Mucosa of rectum (tissue), 2 donors: ENCODE measurements around the gene CEP85L.

ENCODE experiments used
- H3K27ac ChIP-seq, 2 donors: one replicate each; pipeline ENCODE4 v1.7.0; 2013; ENCODE audit warnings: inconsistent platforms in 2 of 2, low read depth in 2 of 2, low read length in 2 of 2
- H3K27me3 ChIP-seq, 2 donors: one replicate each; pipeline ENCODE4 v1.7.0; 2013; ENCODE audit warnings: low read length in 2 of 2; ENCODE audit not compliant: control insufficient read depth in 2 of 2, insufficient read depth in 2 of 2
- H3K36me3 ChIP-seq, 2 donors: one replicate each; pipeline ENCODE4 v1.7.0; 2013; ENCODE audit warnings: low read length in 2 of 2; ENCODE audit not compliant: control insufficient read depth in 2 of 2, insufficient read depth in 2 of 2
- H3K4me1 ChIP-seq, 2 donors: one replicate each; pipeline ENCODE4 v1.7.0; 2013; ENCODE audit warnings: low read length in 2 of 2, mild to moderate bottlenecking in 1 of 2; ENCODE audit not compliant: control insufficient read depth in 2 of 2, insufficient read depth in 2 of 2
- H3K4me3 ChIP-seq, 2 donors: one replicate each; pipeline ENCODE4 v1.7.0; 2013; ENCODE audit warnings: low read length in 2 of 2
- H3K9ac ChIP-seq, 2 donors: one replicate each; pipeline ENCODE4 v1.7.0; 2013; ENCODE audit warnings: low read length in 2 of 2, low read depth in 1 of 2, mild to moderate bottlenecking in 1 of 2
- H3K9me3 ChIP-seq, 2 donors: one replicate each; pipeline ENCODE4 v1.7.0; 2013; ENCODE audit warnings: low read length in 2 of 2; ENCODE audit not compliant: control insufficient read depth in 2 of 2
- donor health status: healthy.
- donor health status: Normal muscosa, but diverticular disease.

CEP85L gene

GRCh38 chr6:118651282-118652050 lies at the start of gene CEP85L:
Gene CEP85L (minus strand): TSS chr6:118651591. CDS start chr6:118651269, 322 bp downstream.
- Histone ChIP-seq H3K27ac (peak within 1 kb of the TSS; percentile 87 to 92), H3K36me3 (no peaks in the 10 kb centered on the region), H3K27me3 (peaks cover 6 to 8% of the 10 kb centered on the region in 2 donors), H3K4me1 (peaks cover 7% of the 10 kb centered on the region in 2 donors), H3K4me3 (peak within 1 kb of the TSS; percentile 78 to 84), H3K9ac (peak within 1 kb of the TSS; percentile 73 to 79), H3K9me3 (no peaks in the 10 kb centered on the region)

DNA sequence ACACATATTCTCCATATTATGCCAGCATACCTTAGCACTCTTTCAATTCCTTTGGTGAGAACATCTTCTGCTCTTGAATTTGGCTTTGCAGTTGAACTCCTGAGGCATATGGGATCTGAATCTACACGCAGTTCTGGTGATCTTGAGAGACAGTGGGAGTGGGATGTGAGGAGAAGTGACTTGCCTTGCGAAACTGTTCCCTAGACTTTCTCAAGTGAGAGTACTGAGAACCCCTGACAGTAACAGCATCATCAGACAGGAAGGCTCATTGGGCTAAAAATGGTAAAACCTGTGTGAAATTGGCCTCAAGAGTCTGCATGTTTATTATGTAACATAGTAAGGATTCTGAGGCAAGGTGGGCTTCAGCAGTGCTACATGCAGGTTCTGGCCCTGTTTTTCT lies 49.1 kb upstream of the CEP85L start:
- Histone ChIP-seq H3K4me3 (no peak overlapping the region), H3K9me3 (no peaks in the 10 kb centered on the region), H3K4me1 (peaks cover 2 to 5% of the 10 kb centered on the region in 2 donors), H3K36me3 (no peaks in the 10 kb centered on the region), H3K27ac (no peak overlapping the region), H3K27me3 (no peaks in the 10 kb centered on the region), H3K9ac (no peak overlapping the region)

DNA sequence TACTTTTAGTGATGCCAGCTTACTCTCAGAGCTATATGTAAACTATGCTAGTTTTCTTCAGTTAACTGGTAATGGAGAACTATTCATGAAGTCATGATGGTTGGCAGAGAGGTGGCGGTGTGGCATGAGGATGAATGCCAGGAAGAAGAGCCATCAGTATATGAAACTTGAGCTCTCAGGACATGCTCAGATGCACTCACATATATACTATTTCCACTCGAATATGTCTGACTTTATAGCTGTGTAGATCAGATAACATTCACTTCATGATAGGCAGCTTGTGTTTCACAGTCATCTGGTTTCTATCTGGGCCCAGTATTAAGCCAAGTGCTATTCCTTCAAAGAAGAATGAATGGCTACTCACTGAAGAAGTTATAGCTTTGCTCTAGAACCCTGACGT lies 46.2 kb upstream of the CEP85L start:
- no peak overlapping the region for H3K27ac ChIP-seq
- no peaks in the 10 kb centered on the region for H3K36me3 ChIP-seq
- no peak overlapping the region for H3K4me3 ChIP-seq
- no peaks in the 10 kb centered on the region for H3K9me3 ChIP-seq
- no peaks in the 10 kb centered on the region for H3K27me3 ChIP-seq
- H3K4me1 ChIP-seq, result no peaks in the 10 kb centered on the region
- H3K9ac ChIP-seq, result no peak overlapping the region

DNA sequence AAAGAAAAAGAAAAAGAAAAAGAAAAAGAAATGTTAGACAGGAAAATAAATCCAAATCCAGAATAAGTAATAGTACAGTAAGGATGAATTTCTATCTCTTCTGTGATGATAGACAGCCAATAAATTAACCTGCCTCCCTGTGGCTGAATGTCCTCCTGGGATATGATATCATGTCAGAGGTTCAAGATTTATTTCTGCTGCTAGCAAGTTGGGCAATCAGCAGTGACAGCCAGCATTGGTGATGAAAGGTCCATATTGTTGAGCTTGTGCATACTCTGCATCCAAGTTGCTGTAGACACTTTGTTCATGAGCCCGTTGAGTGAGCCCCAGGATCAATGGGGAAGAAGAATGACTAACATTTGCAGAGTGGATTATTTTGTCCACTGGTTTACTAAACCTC lies 44.9 kb upstream of the CEP85L start:
- Histone ChIP-seq H3K27ac (no peak overlapping the region), H3K4me3 (no peak overlapping the region), H3K27me3 (no peaks in the 10 kb centered on the region), H3K36me3 (no peaks in the 10 kb centered on the region), H3K4me1 (no peaks in the 10 kb centered on the region), H3K9ac (no peak overlapping the region), H3K9me3 (no peaks in the 10 kb centered on the region)

- no peaks in the 10 kb centered on the region for H3K4me1 ChIP-seq
- no peaks in the 10 kb centered on the region for H3K9me3 ChIP-seq
- no peak overlapping the region for H3K9ac ChIP-seq
- H3K27me3 ChIP-seq, result no peaks in the 10 kb centered on the region
- no peak overlapping the region for H3K27ac ChIP-seq
- no peaks in the 10 kb centered on the region for H3K36me3 ChIP-seq
- H3K4me3 ChIP-seq, result no peak overlapping the region
Observed at GRCh38 chr6:118693562-118693961, 42.2 kb upstream of the CEP85L start.

DNA sequence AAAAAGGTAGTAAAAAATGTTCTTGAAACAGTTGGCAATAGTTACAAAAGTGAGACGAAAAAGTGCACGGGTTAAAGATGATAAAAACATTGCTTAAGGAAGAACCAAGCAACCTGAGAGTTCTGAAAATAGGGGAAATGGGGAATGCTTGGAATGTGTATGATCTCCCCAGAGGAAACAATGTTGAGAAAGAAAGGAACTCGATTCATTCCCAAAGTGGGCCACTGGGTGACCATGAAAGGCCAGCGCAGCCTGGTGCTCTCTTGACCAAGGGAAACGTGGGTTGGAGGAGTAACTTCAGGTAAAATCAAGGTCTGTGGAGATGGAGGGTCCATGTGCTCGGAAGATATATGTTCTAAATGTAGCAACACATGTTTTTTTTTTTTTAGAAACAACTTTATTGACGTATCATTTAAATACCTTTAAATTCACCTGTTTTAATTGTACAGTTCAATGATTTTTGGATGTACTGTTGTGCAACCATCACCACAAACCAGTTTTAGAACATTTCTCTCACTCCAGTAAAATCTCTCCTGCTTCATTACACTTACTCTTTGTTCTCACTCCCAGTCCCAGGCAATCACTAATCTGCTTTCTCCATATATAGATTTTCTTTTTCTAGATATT lies 34.5 kb upstream of the CEP85L start:
- no peaks in the 10 kb centered on the region for H3K36me3 ChIP-seq
- H3K9ac ChIP-seq, result no peak overlapping the region
- no peaks in the 10 kb centered on the region for H3K9me3 ChIP-seq
- H3K4me1 ChIP-seq, result no peaks in the 10 kb centered on the region
- H3K27me3 ChIP-seq, result no peaks in the 10 kb centered on the region
- H3K4me3 ChIP-seq, result no peak overlapping the region
- no peak overlapping the region for H3K27ac ChIP-seq

GRCh38 chr6:118683881-118684872 lies 32.8 kb upstream of the CEP85L start:
- H3K4me3 ChIP-seq, result no peak overlapping the region
- no peak overlapping the region for H3K9ac ChIP-seq
- H3K27me3 ChIP-seq, result no peaks in the 10 kb centered on the region
- no peaks in the 10 kb centered on the region for H3K36me3 ChIP-seq
- H3K9me3 ChIP-seq, result no peaks in the 10 kb centered on the region
- no peak overlapping the region for H3K27ac ChIP-seq
- H3K4me1 ChIP-seq, result no peaks in the 10 kb centered on the region

- H3K27ac ChIP-seq, result no peak overlapping the region
- H3K36me3 ChIP-seq, result no peaks in the 10 kb centered on the region
- H3K4me1 ChIP-seq, result no peaks in the 10 kb centered on the region
- no peaks in the 10 kb centered on the region for H3K27me3 ChIP-seq
- H3K9me3 ChIP-seq, result no peaks in the 10 kb centered on the region
- no peak overlapping the region for H3K9ac ChIP-seq
- no peak overlapping the region for H3K4me3 ChIP-seq
Observed at GRCh38 chr6:118680452-118681095, 29.2 kb upstream of the CEP85L start.

DNA sequence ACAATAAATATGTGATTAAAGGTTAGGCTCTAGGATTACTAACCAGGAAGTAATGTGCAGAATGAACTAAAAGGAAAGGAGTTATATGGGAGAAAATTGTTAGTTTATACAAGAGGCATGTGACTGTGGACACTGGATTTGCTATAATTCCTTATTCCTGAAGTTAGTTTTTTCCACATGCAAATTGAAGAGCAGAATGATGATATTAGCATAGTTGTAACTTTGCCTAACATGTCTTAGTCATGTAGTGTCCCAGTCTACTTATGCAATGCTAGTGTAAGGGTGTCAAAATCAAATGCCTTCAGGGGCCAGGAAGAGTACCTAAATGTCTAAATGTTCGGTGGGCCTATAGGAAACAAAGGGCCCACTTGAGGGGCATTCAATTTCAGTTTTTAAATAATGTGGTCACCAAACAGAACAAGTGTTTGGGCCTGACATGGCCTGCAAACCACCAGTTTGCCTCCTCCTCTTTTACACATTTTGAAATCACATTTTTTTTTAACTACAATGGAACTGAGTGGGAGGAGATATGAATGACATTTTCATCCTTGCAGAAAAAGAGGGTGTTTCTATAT lies 28.0 kb upstream of the CEP85L start:
- Histone ChIP-seq H3K4me1 (no peaks in the 10 kb centered on the region), H3K27me3 (no peaks in the 10 kb centered on the region), H3K4me3 (no peak overlapping the region), H3K36me3 (no peaks in the 10 kb centered on the region), H3K9me3 (no peaks in the 10 kb centered on the region), H3K27ac (no peak overlapping the region), H3K9ac (no peak overlapping the region)
